Erythroblast (primary cell): Measurements from ENCODE around the gene B4GALNT3.

Experiments used
- GATA1 ChIP-seq: IDR thresholded peaks from 2 replicates; pipeline ENCODE4 v1.6.1; 2011; ENCODE audit warnings: low read depth, mild to moderate bottlenecking, control low read depth, low read length, moderate library complexity
- POLR2A ChIP-seq: IDR thresholded peaks from 2 replicates; pipeline ENCODE4 v1.6.1; 2011; ENCODE audit warnings: mild to moderate bottlenecking, low read length

DNA sequence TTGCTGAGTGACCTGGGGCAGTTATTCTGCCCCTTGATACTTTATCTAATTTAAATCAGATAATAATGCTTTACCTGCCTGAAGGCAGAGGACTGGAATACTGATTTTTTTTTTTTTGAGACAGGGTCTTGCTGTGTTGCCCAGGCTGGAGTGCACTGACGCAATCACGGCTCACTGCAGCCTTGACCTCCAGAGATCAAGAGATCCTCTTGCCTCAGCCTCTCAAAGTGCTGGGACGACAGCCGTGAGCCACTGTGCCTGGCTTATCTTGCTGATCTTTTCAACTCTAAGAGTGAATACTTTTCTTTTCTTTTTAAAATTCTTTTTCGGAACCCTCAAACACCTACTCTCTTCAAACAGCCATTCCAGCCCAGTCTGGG is 699 bp upstream of the B4GALNT3 start:
- TF ChIP-seq POLR2A (no peak), GATA1 (no peak)
